ENCODE data around the gene NXN.

GRCh38 chr17:913207-913606, 66.4 kb downstream of the NXN start:
- TF ChIP-seq CTCF (IDR thresholded peaks at IDR 0.05) (no peak), ZFX (IDR thresholded peaks at IDR 0.05; ENCODE audit: borderline replicate concordance) (no peak)
